Measurements from ENCODE around the gene AGFG2.
"Not testable (repeated sequence)": the region's sequence is repeated elsewhere in the genome, so short reads cannot be mapped to it uniquely, and the experiment has no call there.

Gene AGFG2

DNA sequence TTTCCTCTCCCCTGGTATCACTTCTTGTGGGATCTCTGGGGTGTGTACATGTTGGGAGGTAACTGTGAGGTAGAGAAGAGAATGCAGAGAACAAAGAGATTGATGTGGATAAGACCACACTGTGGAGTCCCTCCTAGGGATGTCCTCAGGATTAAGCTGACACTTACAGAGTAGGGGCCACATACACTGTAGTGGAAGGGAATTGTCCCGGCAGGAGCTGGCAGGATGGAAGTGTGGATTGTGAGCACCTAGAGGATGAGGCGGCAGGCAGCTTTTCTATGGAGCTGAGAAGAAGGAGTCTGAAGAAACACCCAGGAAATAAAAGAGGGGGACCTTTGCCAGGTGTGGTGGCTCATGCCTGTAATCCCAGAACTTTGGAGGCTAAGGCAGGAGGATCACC, 13.5 kb downstream of the AGFG2 start:
- Mint-ChIP-seq H3K27ac (peak overlapping the region; percentile 47), H3K4me3 (no peak overlapping the region), H3K36me3 (ENCODE audit: low read depth) (peaks cover 65% of the 10 kb centered on the region), H3K4me1 (ENCODE audit: low read depth) (peaks cover 37% of the 10 kb centered on the region), H3K27me3 (no peaks in the 10 kb centered on the region), H3K9me3 (no peaks in the 10 kb centered on the region)
- intact Hi-C loops (cut with micrococcal nuclease): no loop called here

DNA sequence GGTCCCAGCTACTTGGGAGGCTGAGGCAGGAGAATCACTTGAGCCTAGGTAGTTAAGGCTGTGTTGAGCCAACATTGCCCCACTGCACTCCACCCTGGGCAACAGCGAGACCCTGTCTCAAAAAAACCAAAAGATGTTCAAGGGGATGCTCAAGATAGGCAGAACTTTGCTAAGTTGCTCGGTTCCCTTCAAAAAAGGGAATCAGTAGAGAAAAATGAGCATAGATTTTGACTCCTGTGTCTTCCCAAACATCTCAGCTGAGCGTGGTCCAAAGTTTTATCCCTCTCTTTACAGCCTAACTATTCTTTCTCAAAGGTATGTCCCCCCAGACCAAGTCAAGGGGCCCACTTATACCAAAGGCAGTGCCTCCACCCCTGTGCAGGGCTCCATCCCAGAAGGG, 14.0 kb downstream of the AGFG2 start:
- Mint-ChIP-seq H3K27me3 (no peaks in the 10 kb centered on the region), H3K4me1 (ENCODE audit: low read depth) (peaks cover 32% of the 10 kb centered on the region), H3K9me3 (no peaks in the 10 kb centered on the region), H3K4me3 (no peak overlapping the region), H3K36me3 (ENCODE audit: low read depth) (peaks cover 70% of the 10 kb centered on the region), H3K27ac (no peak overlapping the region)
- intact Hi-C loops (cut with micrococcal nuclease): no loop called here

DNA sequence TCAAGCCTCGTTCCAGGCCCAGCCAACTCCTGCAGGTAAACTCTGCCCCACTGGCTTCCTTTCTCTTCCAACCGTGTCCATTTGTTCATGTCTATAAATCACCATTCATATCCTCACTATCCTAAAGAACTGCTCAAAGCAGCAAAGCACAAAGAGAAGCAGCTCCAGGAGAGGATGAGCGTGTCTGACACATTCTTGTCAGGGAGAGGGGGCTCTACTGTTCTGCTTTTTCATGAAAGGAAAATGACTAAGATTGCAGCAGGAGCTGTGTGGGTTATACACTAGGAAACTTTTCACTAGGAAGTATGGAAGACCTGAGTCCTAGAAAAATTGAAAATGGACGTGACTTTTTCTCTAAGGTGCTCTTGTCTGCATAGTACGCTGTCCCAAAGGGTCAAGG, 16.7 kb downstream of the AGFG2 start:
- no peaks in the 10 kb centered on the region for H3K9me3 Mint-ChIP-seq
- no peak overlapping the region for H3K4me3 Mint-ChIP-seq
- peaks cover 67% of the 10 kb centered on the region for H3K36me3 Mint-ChIP-seq (ENCODE audit: low read depth)
- intact Hi-C loops (cut with micrococcal nuclease): no loop called here
- no peak overlapping the region for H3K27ac Mint-ChIP-seq
- H3K4me1 Mint-ChIP-seq (ENCODE audit: low read depth): peaks cover 14% of the 10 kb centered on the region
- no peaks in the 10 kb centered on the region for H3K27me3 Mint-ChIP-seq

GRCh38 chr7:100556541-100556940, 17.5 kb downstream of the AGFG2 start:
- H3K4me1 Mint-ChIP-seq (ENCODE audit: low read depth): peaks cover 13% of the 10 kb centered on the region
- H3K9me3 Mint-ChIP-seq: no peaks in the 10 kb centered on the region

DNA sequence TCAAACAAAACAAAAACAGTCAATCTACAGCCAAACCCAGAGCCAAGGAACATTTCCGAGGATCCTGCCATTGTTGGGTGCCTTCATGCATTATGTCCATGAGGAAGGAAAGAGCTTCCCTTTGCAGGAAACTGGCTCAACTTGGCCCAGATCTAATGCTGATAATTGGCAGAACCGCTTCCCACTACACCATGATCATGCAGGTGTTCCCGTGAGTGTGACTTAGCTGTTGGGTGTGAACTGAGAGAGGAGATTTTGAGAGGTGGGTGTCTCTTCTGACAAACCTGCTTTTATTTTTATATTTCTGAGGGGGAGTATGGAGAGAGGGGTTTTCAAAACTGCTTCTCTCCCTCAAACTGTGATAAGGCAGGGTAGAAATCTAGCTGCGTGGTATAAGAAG, 20.1 kb downstream of the AGFG2 start:
- no peaks in the 10 kb centered on the region for H3K9me3 Mint-ChIP-seq
- H3K4me1 Mint-ChIP-seq (ENCODE audit: low read depth): peaks cover 19% of the 10 kb centered on the region
- intact Hi-C loops (cut with micrococcal nuclease): loop anchor here (1.0 kb wide), 1 partner anchor 89 kb away; no protein-coding TSS in a partner anchor
- H3K4me3 Mint-ChIP-seq: no peak overlapping the region
- peaks cover 77% of the 10 kb centered on the region for H3K36me3 Mint-ChIP-seq (ENCODE audit: low read depth)
- no peaks in the 10 kb centered on the region for H3K27me3 Mint-ChIP-seq
- H3K27ac Mint-ChIP-seq: no peak overlapping the region

More at GRCh38 chr7:100556541-100556940, 17.5 kb downstream of the AGFG2 start:
- peaks cover 72% of the 10 kb centered on the region for H3K36me3 Mint-ChIP-seq (ENCODE audit: low read depth)
- intact Hi-C loops (cut with micrococcal nuclease): no loop called here
- no peak overlapping the region for H3K27ac Mint-ChIP-seq
- H3K27me3 Mint-ChIP-seq: no peaks in the 10 kb centered on the region
- no peak overlapping the region for H3K4me3 Mint-ChIP-seq

DNA sequence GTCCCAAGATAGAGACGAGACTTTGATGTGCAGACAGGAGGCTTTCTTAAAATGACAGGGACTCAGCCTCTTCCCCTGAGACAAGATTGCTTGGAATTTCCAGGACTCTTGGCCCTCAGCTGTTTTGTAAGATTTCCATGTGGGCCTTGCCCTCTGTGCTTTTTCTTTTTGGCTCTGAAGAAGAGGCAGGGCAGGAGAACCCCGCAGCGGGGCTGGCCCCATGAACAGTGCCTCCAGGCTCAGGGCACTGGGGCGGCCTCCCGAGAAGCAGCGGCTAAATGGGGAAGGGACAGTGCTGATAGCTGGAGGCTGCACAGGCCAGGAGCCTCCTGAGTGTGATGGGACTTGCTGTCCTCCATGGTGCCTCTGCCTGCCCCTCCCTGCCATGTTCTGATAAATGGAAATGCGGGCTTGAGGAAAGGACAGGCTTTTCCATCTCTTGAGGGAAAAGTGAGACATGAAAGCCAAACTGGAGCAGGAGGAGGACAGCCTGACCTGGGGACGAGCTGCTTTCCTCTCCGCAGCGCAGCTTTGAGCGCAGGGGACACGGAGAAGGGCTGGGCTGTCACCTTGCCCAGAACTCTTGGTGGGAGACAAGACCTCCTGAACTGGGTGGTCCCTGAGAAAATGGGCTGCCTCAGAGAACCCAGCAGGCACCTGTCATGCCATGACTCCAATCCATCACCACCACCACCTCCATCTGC, 22.6 kb downstream of the AGFG2 start:
- Mint-ChIP-seq H3K27ac (no peak overlapping the region), H3K36me3 (ENCODE audit: low read depth) (peaks cover 79% of the 10 kb centered on the region), H3K9me3 (no peaks in the 10 kb centered on the region), H3K4me3 (no peak overlapping the region), H3K4me1 (ENCODE audit: low read depth) (peaks cover 8% of the 10 kb centered on the region), H3K27me3 (no peaks in the 10 kb centered on the region)
- intact Hi-C loops (cut with micrococcal nuclease): loop anchor here (5.0 kb wide), 1 partner anchor 131 kb away; the partner anchor contains the start of gene GIGYF1

DNA sequence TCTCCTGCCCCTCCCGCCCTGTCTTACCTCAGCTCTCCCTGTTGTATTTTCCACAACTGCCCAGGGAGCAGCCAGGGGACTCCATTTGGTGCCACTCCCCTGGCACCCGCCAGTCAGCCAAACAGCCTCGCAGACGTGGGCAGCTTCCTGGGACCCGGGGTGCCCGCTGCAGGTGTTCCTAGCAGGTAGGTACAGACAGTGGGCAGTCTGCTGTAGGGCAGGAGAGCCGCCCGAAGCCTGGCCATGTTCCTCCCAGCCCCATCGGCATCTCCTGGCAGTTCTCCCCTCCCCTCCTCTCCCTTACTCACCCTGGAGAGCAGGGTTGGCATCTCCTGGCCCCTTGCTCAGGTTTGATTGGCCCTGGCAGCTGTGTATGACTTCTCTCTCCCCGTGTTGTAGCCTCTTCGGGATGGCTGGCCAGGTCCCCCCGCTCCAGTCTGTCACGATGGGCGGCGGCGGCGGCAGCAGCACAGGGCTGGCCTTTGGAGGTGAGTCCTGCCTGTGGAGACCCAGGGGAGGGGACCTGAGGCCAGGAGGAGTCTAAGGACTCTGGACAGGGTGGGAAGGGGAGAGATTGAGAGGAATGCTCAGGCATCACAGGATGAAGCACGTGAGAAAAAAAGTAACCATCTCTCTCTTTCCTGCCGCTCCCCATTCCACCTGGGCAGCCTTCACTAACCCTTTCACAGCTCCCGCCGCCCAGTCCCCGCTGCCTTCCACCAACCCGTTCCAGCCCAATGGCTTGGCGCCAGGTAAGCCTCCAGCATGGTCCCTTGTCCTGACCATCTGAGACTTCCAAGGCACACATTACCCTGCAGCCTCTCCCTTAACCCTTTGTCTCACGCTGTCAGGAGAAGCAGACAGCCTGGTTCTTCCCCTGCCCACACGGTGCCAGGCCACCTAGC, 23.4 kb downstream of the AGFG2 start:
- H3K27ac Mint-ChIP-seq: no peak overlapping the region
- peaks cover 78% of the 10 kb centered on the region for H3K36me3 Mint-ChIP-seq (ENCODE audit: low read depth)
- intact Hi-C loops (cut with micrococcal nuclease): loop anchor here (5.0 kb wide), 1 partner anchor 130 kb away; the partner anchor contains the start of gene GIGYF1
- H3K4me1 Mint-ChIP-seq (ENCODE audit: low read depth): peaks cover 8% of the 10 kb centered on the region
- no peaks in the 10 kb centered on the region for H3K27me3 Mint-ChIP-seq
- no peaks in the 10 kb centered on the region for H3K9me3 Mint-ChIP-seq
- H3K4me3 Mint-ChIP-seq: no peak overlapping the region

- intact Hi-C loops (cut with micrococcal nuclease): loop anchor here (5.0 kb wide), 1 partner anchor 129 kb away; the partner anchor contains the start of gene GIGYF1
- Mint-ChIP-seq H3K36me3 (ENCODE audit: low read depth) (peaks cover 72% of the 10 kb centered on the region), H3K27ac (no peak overlapping the region)
Measured at GRCh38 chr7:100563100-100563564, 24.1 kb downstream of the AGFG2 start.

GRCh38 chr7:100563809-100564400, 24.9 kb downstream of the AGFG2 start:
- no peak overlapping the region for H3K27ac Mint-ChIP-seq
- peaks cover 72% of the 10 kb centered on the region for H3K36me3 Mint-ChIP-seq (ENCODE audit: low read depth)
- H3K9me3 Mint-ChIP-seq: no peaks in the 10 kb centered on the region
- H3K27me3 Mint-ChIP-seq: peaks cover 7% of the 10 kb centered on the region
- no peak overlapping the region for H3K4me3 Mint-ChIP-seq
- H3K4me1 Mint-ChIP-seq (ENCODE audit: low read depth): peaks cover 13% of the 10 kb centered on the region
- intact Hi-C loops (cut with micrococcal nuclease): loop anchor here (1.0 to 5.0 kb wide), 3 partner anchors 24 to 161 kb away; partner anchors contain the start of gene GIGYF1

More at GRCh38 chr7:100563100-100563564, 24.1 kb downstream of the AGFG2 start:
- no peaks in the 10 kb centered on the region for H3K9me3 Mint-ChIP-seq
- peaks cover 8% of the 10 kb centered on the region for H3K4me1 Mint-ChIP-seq (ENCODE audit: low read depth)
- H3K4me3 Mint-ChIP-seq: no peak overlapping the region
- H3K27me3 Mint-ChIP-seq: peaks cover 2% of the 10 kb centered on the region

- Mint-ChIP-seq H3K36me3 (ENCODE audit: low read depth) (peaks cover 72% of the 10 kb centered on the region), H3K4me1 (ENCODE audit: low read depth) (peaks cover 18% of the 10 kb centered on the region), H3K27me3 (peaks cover 12% of the 10 kb centered on the region)
- not testable (repeated sequence) for H3K27ac Mint-ChIP-seq, H3K9me3 Mint-ChIP-seq, H3K4me3 Mint-ChIP-seq
- intact Hi-C loops (cut with micrococcal nuclease): loop anchor here (1.0 to 5.0 kb wide), 3 partner anchors 24 to 160 kb away; partner anchors contain the start of gene GIGYF1
Measured at GRCh38 chr7:100564405-100564804, 25.4 kb downstream of the AGFG2 start.

DNA sequence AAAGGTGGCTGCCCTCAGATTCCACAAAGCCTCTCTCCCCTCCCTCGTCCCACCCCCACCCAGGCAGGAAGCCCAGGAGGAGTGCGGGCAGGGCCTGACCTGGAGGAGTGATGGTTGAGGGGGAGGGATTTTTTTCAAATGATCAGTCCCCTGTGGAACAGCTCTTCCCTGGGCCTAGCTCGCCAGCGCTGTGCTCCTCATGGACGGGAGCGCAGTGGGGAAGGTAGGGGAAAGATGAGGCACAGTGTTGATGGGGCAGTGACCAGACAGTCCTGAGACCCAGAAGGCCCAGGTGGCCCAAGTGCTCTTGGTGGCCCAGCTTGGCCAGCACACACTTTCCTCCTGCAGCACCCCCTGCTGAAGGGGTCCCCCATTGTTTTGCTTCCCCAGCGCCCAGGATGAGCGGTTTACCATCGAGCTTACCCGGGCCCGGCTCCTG, 26.1 kb downstream of the AGFG2 start:
- peaks cover 72% of the 10 kb centered on the region for H3K36me3 Mint-ChIP-seq (ENCODE audit: low read depth)
- H3K4me1 Mint-ChIP-seq (ENCODE audit: low read depth): peaks cover 26% of the 10 kb centered on the region
- intact Hi-C loops (cut with micrococcal nuclease): loop anchor here (2.0 kb wide), 1 partner anchor 160 kb away; no protein-coding TSS in a partner anchor
- H3K4me3 Mint-ChIP-seq: no peak overlapping the region
- H3K27ac Mint-ChIP-seq: no peak overlapping the region
- H3K9me3 Mint-ChIP-seq: no peaks in the 10 kb centered on the region
- H3K27me3 Mint-ChIP-seq: peaks cover 20% of the 10 kb centered on the region

- intact Hi-C loops (cut with micrococcal nuclease): no loop called here
- H3K36me3 Mint-ChIP-seq (ENCODE audit: low read depth): peaks cover 63% of the 10 kb centered on the region
- H3K9me3 Mint-ChIP-seq: no peaks in the 10 kb centered on the region
- H3K4me3 Mint-ChIP-seq: no peak overlapping the region
- H3K27ac Mint-ChIP-seq: no peak overlapping the region
- peaks cover 27% of the 10 kb centered on the region for H3K27me3 Mint-ChIP-seq
- peaks cover 34% of the 10 kb centered on the region for H3K4me1 Mint-ChIP-seq (ENCODE audit: low read depth)
Measured at GRCh38 chr7:100566018-100566531, 27.1 kb downstream of the AGFG2 start.

GRCh38 chr7:100567031-100567730, 28.2 kb downstream of the AGFG2 start:
- no peak overlapping the region for H3K27ac Mint-ChIP-seq
- intact Hi-C loops (cut with micrococcal nuclease): no loop called here
- no peak overlapping the region for H3K4me3 Mint-ChIP-seq
- H3K4me1 Mint-ChIP-seq (ENCODE audit: low read depth): peaks cover 45% of the 10 kb centered on the region
- H3K27me3 Mint-ChIP-seq: peaks cover 38% of the 10 kb centered on the region
- no peaks in the 10 kb centered on the region for H3K9me3 Mint-ChIP-seq
- peaks cover 52% of the 10 kb centered on the region for H3K36me3 Mint-ChIP-seq (ENCODE audit: low read depth)

Data from dendritic cell treated with granulocyte-macrophage colony-stimulating factor and Interleukin-4, amounts not matched to agents 40 ng/mL and 50 ng/mL, for 4 days (primary cell).